GM12875 (cell line): ENCODE measurements around the gene MBNL2.

Experiments used
- H3K4me3 ChIP-seq: one replicate; pipeline ENCODE4 v1.5.1; 2011; ENCODE audit warnings: low read depth, low read length, control low read depth
- CTCF ChIP-seq: IDR thresholded peaks from 2 replicates; pipeline ENCODE4 v1.5.1; 2011; ENCODE audit warnings: low read depth, mild to moderate bottlenecking, control low read depth, inconsistent platforms, low read length, moderate library complexity, borderline replicate concordance; ENCODE audit not compliant: insufficient read depth

Gene MBNL2

GRCh38 chr13:97194479-97194878, 27.7 kb upstream of the MBNL2 start:
- no peak overlapping the region for H3K4me3 ChIP-seq
- TF ChIP-seq CTCF = no peak

DNA sequence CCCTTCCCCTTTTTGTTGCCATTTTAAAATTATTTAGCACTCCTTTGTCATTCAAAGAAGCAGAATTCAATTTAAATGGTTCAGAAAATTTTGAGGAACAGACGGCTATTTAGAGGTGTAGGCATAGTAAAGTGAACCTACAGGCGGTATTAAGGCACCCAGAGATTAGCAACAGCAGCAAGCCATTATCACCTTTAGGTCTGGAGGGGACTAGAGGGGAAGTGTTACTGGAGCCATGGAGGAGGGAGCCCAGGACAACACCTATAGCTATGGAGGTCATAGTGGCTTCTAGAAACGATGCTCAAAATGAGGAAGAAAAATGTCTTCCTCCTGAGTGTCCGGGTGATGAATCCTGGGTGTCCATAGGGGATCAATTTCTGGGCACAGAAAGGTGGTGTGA, 25.8 kb upstream of the MBNL2 start:
- TF ChIP-seq CTCF = no peak
- H3K4me3 ChIP-seq = no peak overlapping the region

GRCh38 chr13:97198753-97199152, 23.4 kb upstream of the MBNL2 start:
- no peak for TF ChIP-seq CTCF
- H3K4me3 ChIP-seq = no peak overlapping the region

DNA sequence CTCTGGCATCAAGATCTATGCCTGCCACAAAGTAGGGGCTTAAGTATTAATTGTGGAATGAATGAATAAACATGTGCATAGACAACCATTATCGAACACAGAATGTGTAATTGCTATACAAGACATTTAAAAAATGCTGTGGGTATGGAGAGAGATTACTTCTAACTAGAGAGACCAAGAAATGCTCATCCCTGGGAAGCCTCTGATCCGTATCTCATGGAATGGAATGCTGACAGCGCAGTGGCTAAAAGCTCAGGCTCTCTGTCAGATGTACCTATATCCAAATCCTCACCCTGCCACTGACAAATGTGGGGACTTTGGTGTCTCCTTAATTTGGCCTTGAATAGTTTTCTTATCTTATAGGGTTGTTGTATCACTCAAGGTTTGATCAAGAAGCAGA, 22.7 kb upstream of the MBNL2 start:
- no peak for TF ChIP-seq CTCF
- no peak overlapping the region for H3K4me3 ChIP-seq

GRCh38 chr13:97200081-97200942, 21.8 kb upstream of the MBNL2 start:
- H3K4me3 ChIP-seq = no peak overlapping the region
- no peak for TF ChIP-seq CTCF

DNA sequence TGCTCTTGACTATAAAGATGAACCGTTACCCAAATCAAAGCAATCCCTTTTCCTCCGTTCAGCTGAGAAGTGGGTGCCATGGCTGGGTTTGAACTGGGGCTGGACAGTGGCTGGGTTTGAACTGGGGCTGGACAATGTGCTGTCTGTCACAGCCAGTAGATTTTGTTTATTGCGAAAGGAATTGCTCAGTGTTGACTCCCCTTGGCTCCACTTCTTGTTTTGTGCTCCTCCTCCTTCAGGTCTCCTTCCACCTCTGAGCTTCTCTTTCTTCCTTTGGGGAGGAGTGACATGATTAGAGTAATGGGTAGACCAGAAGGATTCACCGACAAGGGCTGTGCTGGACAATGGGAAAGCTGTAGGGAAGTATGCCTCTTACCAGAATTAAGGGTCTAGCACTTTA, 19.4 kb upstream of the MBNL2 start:
- TF ChIP-seq CTCF = no peak
- no peak overlapping the region for H3K4me3 ChIP-seq

DNA sequence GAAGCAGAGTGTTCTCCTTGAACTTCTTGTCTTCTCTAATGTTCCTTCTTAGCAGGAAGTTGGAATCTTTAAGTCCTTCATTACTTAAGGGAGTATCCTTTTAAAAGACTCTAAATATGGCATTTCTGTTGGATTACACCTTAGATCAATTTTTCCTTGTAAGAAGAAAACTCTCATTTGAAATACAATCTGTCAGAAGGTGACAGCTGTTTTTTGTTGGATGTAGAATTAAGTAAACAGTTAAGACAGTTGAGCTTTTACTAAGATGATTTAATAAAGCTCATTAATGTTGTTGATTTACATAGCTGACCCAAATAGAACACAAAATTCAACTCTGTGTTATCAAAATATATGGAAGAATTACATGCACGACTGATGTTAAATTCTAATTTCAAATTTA, 16.7 kb upstream of the MBNL2 start:
- TF ChIP-seq CTCF = no peak
- H3K4me3 ChIP-seq = no peak overlapping the region
